Activated CD8-positive, alpha-beta T cell treated with anti-CD3 and anti-CD28 coated beads, Interleukin-2, amount 10 ng/mL, durations not matched to agents 7 days and 5 days (primary cell): ENCODE results near the gene TLE3. TPM values are rescaled to one million over a fixed set of nuclear protein-coding genes. Genes with fewer than 3 reads are reported as not detected.

Experiments
- ATAC-seq: fragments of 150-1000 bp; cut with Tn5 transposase; one replicate; pipeline ENCODE4 v1.10.0; 2021; ENCODE audit warnings: moderate library complexity
- CTCF ChIA-PET: fragments of 350-600 bp; sonication (Branson Sonifier 250); formaldehyde crosslinking; loops from one replicate; lab custom pipeline; 2021; ENCODE audit warnings: antibody characterized with exemption; lab: Charles Lee
- POLR2A ChIA-PET: fragments of 350-600 bp; sonication (Branson Sonifier 250); formaldehyde crosslinking; loops from one replicate; lab custom pipeline; 2021; ENCODE audit warnings: antibody characterized with exemption; lab: Charles Lee
- DNase-seq: peaks from one replicate; pipeline ENCODE4 v3.0.0-alpha.2; 2020
- H3K27ac Mint-ChIP-seq: one replicate; pipeline ENCODE4 v1.8.0; 2021; ENCODE audit warnings: mild to moderate bottlenecking, mixed read lengths
- H3K27me3 Mint-ChIP-seq: one replicate; pipeline ENCODE4 v1.8.0; 2021; ENCODE audit warnings: low read depth, mixed read lengths
- H3K36me3 Mint-ChIP-seq: one replicate; pipeline ENCODE4 v1.8.0; 2021; ENCODE audit warnings: low read depth, mixed read lengths
- H3K4me1 Mint-ChIP-seq: one replicate; pipeline ENCODE4 v1.8.0; 2021; ENCODE audit warnings: low read depth, mixed read lengths
- H3K4me3 Mint-ChIP-seq: one replicate; pipeline ENCODE4 v1.8.0; 2021; ENCODE audit warnings: mild to moderate bottlenecking, mixed read lengths
- H3K9me3 Mint-ChIP-seq: one replicate; pipeline ENCODE4 v1.8.0; 2022; ENCODE audit warnings: mixed read lengths; ENCODE audit not compliant: insufficient read depth
- total RNA-seq, 2 experiments: library from RNA; stranded (reverse); gene quantifications; one replicate each; pipeline ENCODE4 v1.2.3, GENCODE V29; 2021

The TLE3 gene
- total RNA-seq, 2 experiments from 2014 or later: 64.0 to 71.1 TPM

DNA sequence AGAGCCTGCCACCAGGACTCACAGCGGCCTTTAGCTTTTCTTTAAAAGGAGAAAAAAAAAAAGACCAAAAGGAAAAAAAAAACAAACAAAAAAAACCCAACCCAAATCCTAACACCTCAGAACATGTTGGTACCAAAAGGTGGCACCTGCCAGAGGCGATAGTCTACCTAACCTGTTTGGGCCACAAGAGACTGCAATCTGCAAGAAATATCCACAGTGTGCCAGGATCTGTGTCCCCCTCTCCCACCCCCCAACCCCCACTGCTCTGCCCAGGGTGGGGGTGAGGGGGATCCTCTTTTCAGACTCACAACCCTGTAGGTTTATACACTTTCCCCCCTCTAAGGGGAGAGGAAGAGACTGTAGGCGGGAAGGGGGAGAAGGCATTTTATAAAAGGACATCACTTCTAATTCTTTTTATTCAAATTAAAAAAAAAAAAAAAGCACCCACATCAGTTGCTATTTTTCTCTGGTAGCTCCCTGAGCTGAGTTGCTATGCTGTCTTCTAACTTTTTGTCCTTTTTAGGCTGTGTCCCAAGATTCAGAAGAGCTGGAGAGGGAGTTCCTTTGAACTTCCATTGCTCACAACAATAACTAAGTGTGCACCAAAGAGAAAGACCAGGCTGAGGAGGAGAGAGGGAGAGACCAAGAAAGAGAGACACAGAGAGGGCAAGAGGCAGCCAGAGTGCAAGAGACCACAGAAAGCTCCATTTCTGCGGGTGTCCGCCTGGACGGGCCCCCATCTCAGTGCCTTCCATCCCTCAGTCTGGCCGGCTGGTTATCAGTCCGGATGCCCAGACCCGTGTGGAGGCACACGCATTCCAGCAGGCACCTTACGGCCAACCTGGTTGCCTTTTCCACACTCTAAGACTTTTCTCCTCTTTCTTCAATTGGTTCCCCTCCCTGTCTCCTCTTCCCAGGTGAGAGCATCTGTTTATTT, 48.9 kb downstream of the TLE3 start:
- H3K27me3 Mint-ChIP-seq: no peaks in the 10 kb centered on the region
- H3K4me3 Mint-ChIP-seq: no peak overlapping the region
- no peak overlapping the region for H3K27ac Mint-ChIP-seq
- ChIA-PET POLR2A (no interaction called here), CTCF (no interaction called here)
- ATAC-seq (no peak), DNase-seq (no peak)
- H3K36me3 Mint-ChIP-seq: peaks cover 46% of the 10 kb centered on the region
- H3K4me1 Mint-ChIP-seq: no peaks in the 10 kb centered on the region
- H3K9me3 Mint-ChIP-seq: no peaks in the 10 kb centered on the region

DNA sequence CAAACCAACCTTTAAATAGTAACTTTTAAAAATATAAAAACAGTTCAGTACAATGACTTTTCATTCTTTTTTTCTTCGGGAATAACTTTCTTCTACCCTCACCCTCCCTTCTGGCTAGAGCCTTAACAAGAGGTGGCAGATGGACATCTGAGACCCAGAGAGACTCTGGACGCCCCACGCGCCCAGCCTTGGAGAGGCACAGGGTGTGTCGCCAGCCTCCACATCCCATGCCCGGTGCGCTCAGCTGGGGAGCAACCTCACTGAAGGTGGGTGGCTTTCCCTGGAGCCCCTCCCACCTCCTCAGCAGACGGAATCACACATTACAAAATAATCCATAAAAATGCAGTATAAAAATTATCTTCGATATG, 49.5 kb downstream of the TLE3 start:
- CTCF ChIA-PET: interaction anchor here (0.8 to 0.9 kb wide), 2 partner anchors 319 to 585 kb away, joined by 3 to 4 read pairs; no protein-coding TSS in a partner anchor

DNA sequence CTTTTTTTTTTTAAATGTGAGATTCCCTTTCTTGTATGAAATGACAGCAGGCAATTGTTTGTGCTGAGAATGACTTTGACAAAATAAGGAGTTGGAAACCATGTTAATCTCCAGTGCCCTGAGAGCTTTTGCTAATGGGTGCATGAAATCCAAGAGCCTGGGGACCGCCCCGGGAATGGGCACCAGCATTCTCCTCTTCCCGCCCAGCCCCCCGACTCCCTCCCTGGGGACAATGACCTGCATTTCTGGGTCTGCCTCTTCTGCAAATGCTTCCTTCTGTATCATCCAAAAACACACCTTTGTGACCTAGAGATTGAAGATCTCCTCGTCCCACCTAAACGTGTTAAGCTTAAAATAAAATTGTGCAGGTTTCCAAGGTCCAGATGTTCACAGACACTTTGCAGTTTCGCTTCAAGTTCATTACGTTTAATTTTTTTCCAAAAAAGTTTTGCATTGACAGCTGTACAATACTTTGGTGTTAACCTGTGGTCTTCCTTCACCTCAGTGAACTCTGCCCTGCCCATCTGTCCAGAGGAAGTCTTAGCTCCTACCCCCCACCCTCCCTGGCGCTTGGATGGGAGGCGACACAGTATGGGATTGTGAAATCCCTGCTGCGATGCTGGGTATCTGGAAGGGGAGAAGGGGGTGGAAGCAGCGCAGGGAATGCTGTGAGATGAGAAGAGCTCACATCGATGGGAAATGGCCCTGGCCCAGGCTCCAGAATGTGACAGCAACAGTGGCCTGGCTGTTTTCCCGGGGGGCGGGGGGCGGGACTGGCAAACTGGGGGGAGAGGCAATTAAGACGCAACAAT, 50.1 kb downstream of the TLE3 start:
- CTCF ChIA-PET: interaction anchor here (0.8 to 0.9 kb wide), 2 partner anchors 319 to 585 kb away, joined by 3 to 4 read pairs; no protein-coding TSS in a partner anchor
- peaks cover 41% of the 10 kb centered on the region for H3K36me3 Mint-ChIP-seq
- H3K27me3 Mint-ChIP-seq: no peaks in the 10 kb centered on the region
- H3K9me3 Mint-ChIP-seq: no peaks in the 10 kb centered on the region
- H3K4me1 Mint-ChIP-seq: no peaks in the 10 kb centered on the region
- ATAC-seq: no peak
- POLR2A ChIA-PET: interaction anchor here (0.7 to 0.8 kb wide), 2 partner anchors 18 to 298 kb away, joined by 3 to 4 read pairs; no protein-coding TSS in a partner anchor
- no peak overlapping the region for H3K4me3 Mint-ChIP-seq
- no peak overlapping the region for H3K27ac Mint-ChIP-seq
- DNase-seq: no peak

More for the DNA sequence above, 49.5 kb downstream of the TLE3 start:
- no peak overlapping the region for H3K4me3 Mint-ChIP-seq
- DNase-seq (no peak), ATAC-seq (no peak)
- H3K4me1 Mint-ChIP-seq: no peaks in the 10 kb centered on the region
- no peak overlapping the region for H3K27ac Mint-ChIP-seq
- POLR2A ChIA-PET: no interaction called here
- peaks cover 45% of the 10 kb centered on the region for H3K36me3 Mint-ChIP-seq
- no peaks in the 10 kb centered on the region for H3K9me3 Mint-ChIP-seq
- H3K27me3 Mint-ChIP-seq: no peaks in the 10 kb centered on the region

DNA sequence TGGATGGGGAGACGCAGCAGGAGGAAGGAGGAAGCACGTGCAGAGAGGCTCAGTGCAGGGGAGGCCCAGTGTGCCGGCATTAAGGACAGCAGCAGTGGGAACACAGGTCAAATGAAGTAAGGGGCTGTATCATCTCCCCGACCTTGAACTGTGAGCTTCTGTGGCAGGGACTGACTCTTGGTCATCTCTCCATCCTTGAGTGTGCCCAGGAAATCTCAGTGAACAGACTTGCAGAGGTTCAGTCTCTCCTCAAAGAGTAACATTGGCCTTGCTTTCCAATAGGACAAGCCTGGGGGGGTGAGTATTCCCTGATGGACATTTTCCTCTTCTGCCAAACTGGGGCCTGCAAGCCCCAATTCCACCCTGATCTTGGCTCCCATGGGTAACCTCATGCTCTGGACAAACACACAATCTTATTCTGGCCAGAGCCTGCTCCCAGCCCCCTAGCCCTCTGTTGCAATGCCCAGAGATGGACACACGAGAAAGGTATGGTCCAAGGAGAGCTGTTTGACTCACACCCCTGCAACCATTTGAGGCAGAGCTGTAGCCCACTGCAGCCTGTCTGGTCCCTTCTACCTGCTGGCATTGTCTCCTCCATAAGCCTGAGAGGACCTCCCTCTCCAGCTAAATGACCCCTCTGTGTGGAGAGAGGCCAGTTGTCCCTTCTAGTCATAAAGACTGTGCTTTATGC, 50.9 kb downstream of the TLE3 start:
- DNase-seq (no peak), ATAC-seq (no peak)
- CTCF ChIA-PET: no interaction called here
- Mint-ChIP-seq H3K4me3 (no peak overlapping the region), H3K4me1 (no peaks in the 10 kb centered on the region), H3K27ac (no peak overlapping the region), H3K36me3 (peaks cover 36% of the 10 kb centered on the region), H3K27me3 (no peaks in the 10 kb centered on the region), H3K9me3 (no peaks in the 10 kb centered on the region)
- POLR2A ChIA-PET: interaction anchor here (0.7 to 0.8 kb wide), 2 partner anchors 17 to 297 kb away, joined by 3 to 4 read pairs; no protein-coding TSS in a partner anchor

DNA sequence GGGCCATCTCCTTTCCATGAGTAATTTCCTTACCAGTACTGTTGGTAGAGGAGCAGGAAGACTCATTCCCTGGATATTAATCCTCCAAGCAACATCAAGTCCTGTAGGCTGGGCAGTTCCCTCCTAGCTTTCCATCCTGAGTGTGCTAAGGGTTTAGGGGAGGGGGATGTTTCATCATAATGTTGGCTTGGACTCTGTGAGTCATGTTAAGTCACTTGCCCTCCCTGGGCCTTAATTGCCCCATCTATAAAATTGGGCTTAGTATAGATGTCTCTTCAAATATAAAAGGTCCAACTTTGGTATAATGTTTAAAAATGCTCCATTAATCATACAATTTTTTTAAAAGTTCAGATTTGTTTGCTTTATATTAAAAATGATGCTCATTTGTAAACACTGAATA, 52.7 kb downstream of the TLE3 start:
- ChIA-PET CTCF (no interaction called here), POLR2A (interaction anchor here (0.6 kb wide), 1 partner anchor 9 kb away, joined by 3 read pairs; no protein-coding TSS in a partner anchor)
- Mint-ChIP-seq H3K9me3 (no peaks in the 10 kb centered on the region), H3K27me3 (peaks cover 2% of the 10 kb centered on the region), H3K36me3 (peaks cover 25% of the 10 kb centered on the region), H3K27ac (no peak overlapping the region), H3K4me1 (no peaks in the 10 kb centered on the region), H3K4me3 (no peak overlapping the region)
- no peak for DNase-seq
- no peak for ATAC-seq

DNA sequence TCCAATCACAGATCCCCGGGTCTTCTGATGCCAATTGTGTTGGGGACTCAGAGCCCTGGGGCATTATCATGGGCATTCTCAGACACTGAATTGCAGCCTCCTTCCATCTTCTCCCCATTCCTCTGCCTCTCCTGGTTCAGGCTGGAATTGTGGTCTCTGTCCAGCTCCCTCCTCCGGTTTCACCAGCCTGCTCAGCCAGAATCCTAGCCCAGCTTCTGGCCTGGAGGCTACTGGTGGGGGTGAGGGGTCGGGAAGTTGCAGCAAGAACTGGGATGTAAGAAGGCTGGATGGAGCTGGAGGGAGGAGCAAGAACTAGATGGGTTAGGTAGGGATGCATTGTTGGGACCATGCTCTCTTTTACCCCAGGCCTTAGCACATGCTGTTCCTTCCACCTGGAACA, 53.5 kb downstream of the TLE3 start:
- Mint-ChIP-seq H3K4me1 (no peaks in the 10 kb centered on the region), H3K4me3 (no peak overlapping the region), H3K27me3 (peaks cover 2% of the 10 kb centered on the region), H3K36me3 (peaks cover 19% of the 10 kb centered on the region), H3K27ac (no peak overlapping the region), H3K9me3 (no peaks in the 10 kb centered on the region)
- DNase-seq: no peak
- ATAC-seq: no peak
- ChIA-PET POLR2A (no interaction called here), CTCF (interaction anchor here (0.7 to 1.0 kb wide), 2 partner anchors 31 to 566 kb away, joined by 3 read pairs; no protein-coding TSS in a partner anchor)

DNA sequence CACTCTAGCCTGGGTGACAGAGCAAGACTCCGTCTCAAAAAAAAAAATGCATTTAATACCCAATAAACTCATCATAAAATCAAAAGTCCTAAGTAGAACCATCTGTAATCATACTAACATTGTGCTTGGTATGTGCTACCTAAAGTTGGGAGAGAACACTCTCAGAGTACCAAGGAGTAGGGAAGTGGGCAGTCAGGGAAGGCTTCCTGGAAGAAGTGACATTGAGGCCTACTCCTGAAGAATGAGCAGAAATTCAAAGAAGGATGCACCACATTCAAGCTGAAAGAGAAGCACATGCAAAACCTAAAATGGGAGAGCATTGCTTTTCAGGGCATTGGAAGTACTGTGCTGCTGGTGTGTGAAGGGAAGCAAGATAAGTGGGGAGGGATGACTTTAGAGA, 54.1 kb downstream of the TLE3 start:
- ChIA-PET CTCF (interaction anchor here (1.0 kb wide), 1 partner anchor 565 kb away, joined by 3 read pairs; no protein-coding TSS in a partner anchor), POLR2A (no interaction called here)
- no peak overlapping the region for H3K27ac Mint-ChIP-seq
- no peak overlapping the region for H3K4me3 Mint-ChIP-seq
- H3K27me3 Mint-ChIP-seq: peaks cover 5% of the 10 kb centered on the region
- peaks cover 19% of the 10 kb centered on the region for H3K36me3 Mint-ChIP-seq
- no peak for ATAC-seq
- no peaks in the 10 kb centered on the region for H3K9me3 Mint-ChIP-seq
- DNase-seq: no peak
- H3K4me1 Mint-ChIP-seq: no peaks in the 10 kb centered on the region

DNA sequence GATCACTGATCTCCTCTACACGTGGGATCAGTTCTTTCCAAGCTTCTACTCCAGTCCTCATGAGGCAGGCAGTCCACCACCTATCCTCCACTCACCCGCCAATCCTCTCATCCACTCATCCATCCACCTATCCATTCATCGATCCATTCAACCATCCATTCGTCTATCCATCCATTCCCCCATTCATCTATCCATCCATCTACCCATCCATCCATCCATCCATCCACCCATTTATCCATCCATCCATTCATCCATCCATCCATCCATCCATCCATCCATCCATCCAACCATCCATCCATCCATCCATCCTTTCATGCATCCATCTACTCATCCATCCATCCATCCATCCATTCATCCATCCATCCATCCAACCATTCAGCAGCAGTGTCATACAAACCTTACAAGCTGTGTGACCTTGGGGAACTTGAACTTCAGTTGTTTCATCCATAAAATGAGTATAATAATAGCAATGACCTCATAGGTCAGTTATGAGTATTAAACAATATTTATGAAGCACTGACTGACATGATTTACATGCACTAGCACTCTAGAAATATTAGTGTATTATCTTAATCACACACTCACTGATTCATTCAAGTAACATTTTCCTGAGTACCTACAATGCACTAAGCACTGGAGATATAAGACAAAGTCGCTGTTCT, 55.0 kb downstream of the TLE3 start:
- H3K27me3 Mint-ChIP-seq: peaks cover 10% of the 10 kb centered on the region
- H3K4me1 Mint-ChIP-seq: no peaks in the 10 kb centered on the region
- H3K9me3 Mint-ChIP-seq: no peaks in the 10 kb centered on the region
- no peak overlapping the region for H3K27ac Mint-ChIP-seq
- H3K36me3 Mint-ChIP-seq: peaks cover 17% of the 10 kb centered on the region
- ChIA-PET POLR2A (no interaction called here), CTCF (no interaction called here)
- H3K4me3 Mint-ChIP-seq: no peak overlapping the region
- ATAC-seq: no peak
- no peak for DNase-seq

DNA sequence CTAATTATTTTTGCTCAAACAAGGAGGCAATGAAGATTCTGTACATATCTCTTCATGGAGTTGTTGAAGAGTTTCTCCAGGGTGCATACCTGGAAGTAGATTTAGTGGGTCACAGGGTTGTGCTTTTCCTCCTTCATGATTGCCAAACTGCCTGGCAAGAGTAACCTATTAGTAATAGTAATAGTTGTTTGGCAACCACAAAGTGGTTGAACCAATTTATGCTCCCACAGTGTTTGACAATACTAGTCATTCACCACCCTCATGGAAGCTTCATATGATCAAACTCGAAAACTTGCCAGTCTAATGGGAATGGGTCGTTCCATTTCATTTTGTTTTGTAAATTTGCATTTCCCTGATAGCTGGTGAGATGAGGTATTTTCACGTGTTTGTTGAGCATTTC, 57.8 kb downstream of the TLE3 start:
- POLR2A ChIA-PET: no interaction called here
- Mint-ChIP-seq H3K27me3 (peaks cover 13% of the 10 kb centered on the region), H3K27ac (no peak overlapping the region), H3K4me3 (no peak overlapping the region), H3K4me1 (no peaks in the 10 kb centered on the region), H3K36me3 (peaks cover 11% of the 10 kb centered on the region), H3K9me3 (no peaks in the 10 kb centered on the region)
- CTCF ChIA-PET: interaction anchor here (1.1 to 1.8 kb wide), 2 partner anchors 16 to 464 kb away, joined by 3 to 7 read pairs; no protein-coding TSS in a partner anchor
- DNase-seq (no peak), ATAC-seq (no peak)

DNA sequence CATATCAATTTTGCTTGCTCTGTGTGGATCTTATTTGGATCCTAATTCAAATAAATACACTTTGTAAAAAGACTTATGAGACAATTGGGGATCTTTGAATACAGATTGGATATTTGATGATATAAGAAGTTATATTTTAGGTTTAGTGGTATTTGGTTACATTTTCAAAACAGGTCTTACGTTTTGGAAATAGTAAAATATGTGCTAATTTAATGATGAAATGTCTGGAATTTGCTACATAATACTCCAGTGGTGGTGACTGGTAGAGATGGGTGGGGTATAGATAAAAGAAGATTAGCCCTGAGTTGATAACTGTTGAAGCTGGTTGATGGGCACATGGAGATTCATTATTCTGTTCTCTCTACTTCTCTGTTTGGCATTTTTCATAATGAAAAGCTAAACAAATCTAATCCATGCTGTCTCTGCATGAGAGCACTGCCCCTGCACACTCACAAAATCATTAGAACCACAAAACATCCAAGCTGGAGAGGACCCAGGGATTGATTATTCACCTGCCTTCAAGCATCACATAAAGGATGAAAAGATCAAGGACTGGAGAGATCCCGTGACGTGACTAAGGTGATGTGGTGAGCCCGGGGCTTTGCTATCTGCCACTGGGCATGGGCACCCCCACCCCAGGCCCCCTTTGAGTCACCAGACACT, 58.9 kb downstream of the TLE3 start:
- CTCF ChIA-PET: interaction anchor here (1.8 kb wide), 1 partner anchor 463 kb away, joined by 7 read pairs; no protein-coding TSS in a partner anchor
- Mint-ChIP-seq H3K27me3 (peaks cover 13% of the 10 kb centered on the region), H3K9me3 (no peaks in the 10 kb centered on the region)

More for the DNA sequence above, 58.9 kb downstream of the TLE3 start:
- ATAC-seq (no peak), DNase-seq (no peak)
- Mint-ChIP-seq H3K4me3 (no peak overlapping the region), H3K4me1 (no peaks in the 10 kb centered on the region), H3K36me3 (peaks cover 4% of the 10 kb centered on the region), H3K27ac (no peak overlapping the region)
- POLR2A ChIA-PET: no interaction called here
